ENCODE results near the gene ZBTB24.

The ZBTB24 gene

GRCh38 chr6:109484122-109484521 lies 1.1 kb upstream of the ZBTB24 start:
- no peak overlapping the region for H3K4me3 ChIP-seq (ENCODE audit: low read length)
- WGBS (ENCODE audit: insufficient coverage, insufficient read length): no CpG with 5 or more reads among the region's 3 CpGs
- H3K9me3 ChIP-seq (ENCODE audit: control insufficient read depth, insufficient read depth, low read length): no peaks in the 10 kb centered on the region
- H3K27me3 ChIP-seq (ENCODE audit: control insufficient read depth, insufficient read depth, low read length): no peaks in the 10 kb centered on the region
- H3K4me1 ChIP-seq (ENCODE audit: control insufficient read depth, insufficient read depth, low read length): peaks cover 6% of the 10 kb centered on the region; the same call in 1 of the 2 replicates
- DNase-seq (ENCODE audit: low read depth, low spot score): no peak
- no peaks in the 10 kb centered on the region; the same call in 1 of the 2 replicates for H3K36me3 ChIP-seq (ENCODE audit: control insufficient read depth, insufficient read depth, low read length)
- no peak overlapping the region for H3K27ac ChIP-seq (ENCODE audit: low read length)

- DNase-seq (ENCODE audit: low read depth, low spot score): no peak
- no CpG with 5 or more reads among the region's 6 CpGs for WGBS (ENCODE audit: insufficient coverage, insufficient read length)
- no peaks in the 10 kb centered on the region for H3K27me3 ChIP-seq (ENCODE audit: control insufficient read depth, insufficient read depth, low read length)
- H3K9me3 ChIP-seq (ENCODE audit: control insufficient read depth, insufficient read depth, low read length): no peaks in the 10 kb centered on the region
- H3K4me1 ChIP-seq (ENCODE audit: control insufficient read depth, insufficient read depth, low read length): peaks cover 6% of the 10 kb centered on the region; the same call in 1 of the 2 replicates
- no peak overlapping the region for H3K27ac ChIP-seq (ENCODE audit: low read length)
- H3K4me3 ChIP-seq (ENCODE audit: low read length): peak overlapping the region; percentile 38; the same call in 1 of the 2 replicates
- no peaks in the 10 kb centered on the region; the same call in 1 of the 2 replicates for H3K36me3 ChIP-seq (ENCODE audit: control insufficient read depth, insufficient read depth, low read length)
These were observed 677 bp upstream of the ZBTB24 start for GRCh38 chr6:109483735-109484057.

GRCh38 chr6:109480993-109481480 lies 2.0 kb downstream of the ZBTB24 start:
- Histone ChIP-seq H3K9me3 (ENCODE audit: control insufficient read depth, insufficient read depth, low read length) (no peaks in the 10 kb centered on the region), H3K27me3 (ENCODE audit: control insufficient read depth, insufficient read depth, low read length) (no peaks in the 10 kb centered on the region), H3K27ac (ENCODE audit: low read length) (no peak overlapping the region), H3K36me3 (ENCODE audit: control insufficient read depth, insufficient read depth, low read length) (no peaks in the 10 kb centered on the region; the same call in 1 of the 2 replicates), H3K4me1 (ENCODE audit: control insufficient read depth, insufficient read depth, low read length) (peaks cover 8% of the 10 kb centered on the region; the same call in 1 of the 2 replicates), H3K4me3 (ENCODE audit: low read length) (no peak overlapping the region)
- no peak for DNase-seq (ENCODE audit: low read depth, low spot score)
- no CpG with 5 or more reads among the region's 7 CpGs for WGBS (ENCODE audit: insufficient coverage, insufficient read length)

- no peak for DNase-seq (ENCODE audit: low read depth, low spot score)
- H3K36me3 ChIP-seq (ENCODE audit: control insufficient read depth, insufficient read depth, low read length): peaks cover 6% of the 10 kb centered on the region
- H3K9me3 ChIP-seq (ENCODE audit: control insufficient read depth, insufficient read depth, low read length): no peaks in the 10 kb centered on the region
- peaks cover 6% of the 10 kb centered on the region; the same call in 1 of the 2 replicates for H3K4me1 ChIP-seq (ENCODE audit: control insufficient read depth, insufficient read depth, low read length)
- H3K4me3 ChIP-seq (ENCODE audit: low read length): no peak overlapping the region
- H3K27me3 ChIP-seq (ENCODE audit: control insufficient read depth, insufficient read depth, low read length): no peaks in the 10 kb centered on the region
- no CpG with 5 or more reads among the region's 5 CpGs for WGBS (ENCODE audit: insufficient coverage, insufficient read length)
- no peak overlapping the region for H3K27ac ChIP-seq (ENCODE audit: low read length)
These were observed 4.0 kb downstream of the ZBTB24 start for GRCh38 chr6:109478841-109479624.

- no peaks in the 10 kb centered on the region for H3K27me3 ChIP-seq (ENCODE audit: control insufficient read depth, insufficient read depth, low read length)
- no CpG with 5 or more reads among the region's 9 CpGs for WGBS (ENCODE audit: insufficient coverage, insufficient read length)
- H3K4me1 ChIP-seq (ENCODE audit: control insufficient read depth, insufficient read depth, low read length): peaks cover 6% of the 10 kb centered on the region; the same call in 1 of the 2 replicates
- no peak overlapping the region for H3K4me3 ChIP-seq (ENCODE audit: low read length)
- no peak for DNase-seq (ENCODE audit: low read depth, low spot score)
- no peaks in the 10 kb centered on the region for H3K9me3 ChIP-seq (ENCODE audit: control insufficient read depth, insufficient read depth, low read length)
- peaks cover 12% of the 10 kb centered on the region for H3K36me3 ChIP-seq (ENCODE audit: control insufficient read depth, insufficient read depth, low read length)
- no peak overlapping the region for H3K27ac ChIP-seq (ENCODE audit: low read length)
These were observed 4.7 kb downstream of the ZBTB24 start for GRCh38 chr6:109478222-109478805.

GRCh38 chr6:109477725-109478124 lies 5.3 kb downstream of the ZBTB24 start:
- Histone ChIP-seq H3K27ac (ENCODE audit: low read length) (no peak overlapping the region), H3K36me3 (ENCODE audit: control insufficient read depth, insufficient read depth, low read length) (peaks cover 16% of the 10 kb centered on the region), H3K9me3 (ENCODE audit: control insufficient read depth, insufficient read depth, low read length) (no peaks in the 10 kb centered on the region), H3K4me3 (ENCODE audit: low read length) (no peak overlapping the region), H3K4me1 (ENCODE audit: control insufficient read depth, insufficient read depth, low read length) (peaks cover 6% of the 10 kb centered on the region; the same call in 1 of the 2 replicates), H3K27me3 (ENCODE audit: control insufficient read depth, insufficient read depth, low read length) (no peaks in the 10 kb centered on the region)
- no peak for DNase-seq (ENCODE audit: low read depth, low spot score)
- WGBS (ENCODE audit: insufficient coverage, insufficient read length): no CpG with 5 or more reads among the region's 2 CpGs

GRCh38 chr6:109477184-109477583 lies 5.8 kb downstream of the ZBTB24 start:
- Histone ChIP-seq H3K9me3 (ENCODE audit: control insufficient read depth, insufficient read depth, low read length) (no peaks in the 10 kb centered on the region), H3K27me3 (ENCODE audit: control insufficient read depth, insufficient read depth, low read length) (no peaks in the 10 kb centered on the region), H3K27ac (ENCODE audit: low read length) (no peak overlapping the region), H3K4me1 (ENCODE audit: control insufficient read depth, insufficient read depth, low read length) (peaks cover 6% of the 10 kb centered on the region; the same call in 1 of the 2 replicates), H3K4me3 (ENCODE audit: low read length) (no peak overlapping the region), H3K36me3 (ENCODE audit: control insufficient read depth, insufficient read depth, low read length) (peaks cover 21% of the 10 kb centered on the region)
- DNase-seq (ENCODE audit: low read depth, low spot score): no peak
- WGBS (ENCODE audit: insufficient coverage, insufficient read length): no CpG with 5 or more reads among the region's 2 CpGs

GRCh38 chr6:109475625-109476024 lies 7.4 kb downstream of the ZBTB24 start:
- H3K27me3 ChIP-seq (ENCODE audit: control insufficient read depth, insufficient read depth, low read length): no peaks in the 10 kb centered on the region
- WGBS (ENCODE audit: insufficient coverage, insufficient read length): no CpG with 5 or more reads among the region's 2 CpGs
- H3K4me3 ChIP-seq (ENCODE audit: low read length): no peak overlapping the region
- peaks cover 2% of the 10 kb centered on the region; the same call in 1 of the 2 replicates for H3K4me1 ChIP-seq (ENCODE audit: control insufficient read depth, insufficient read depth, low read length)
- H3K9me3 ChIP-seq (ENCODE audit: control insufficient read depth, insufficient read depth, low read length): no peaks in the 10 kb centered on the region
- H3K36me3 ChIP-seq (ENCODE audit: control insufficient read depth, insufficient read depth, low read length): peaks cover 34% of the 10 kb centered on the region
- no peak overlapping the region for H3K27ac ChIP-seq (ENCODE audit: low read length)
- no peak for DNase-seq (ENCODE audit: low read depth, low spot score)

GRCh38 chr6:109474995-109475394 lies 8.0 kb downstream of the ZBTB24 start:
- no peaks in the 10 kb centered on the region for H3K27me3 ChIP-seq (ENCODE audit: control insufficient read depth, insufficient read depth, low read length)
- H3K4me1 ChIP-seq (ENCODE audit: control insufficient read depth, insufficient read depth, low read length): peaks cover 2% of the 10 kb centered on the region; the same call in 1 of the 2 replicates
- peaks cover 37% of the 10 kb centered on the region for H3K36me3 ChIP-seq (ENCODE audit: control insufficient read depth, insufficient read depth, low read length)
- no peak overlapping the region for H3K4me3 ChIP-seq (ENCODE audit: low read length)
- no peak overlapping the region for H3K27ac ChIP-seq (ENCODE audit: low read length)
- no peaks in the 10 kb centered on the region for H3K9me3 ChIP-seq (ENCODE audit: control insufficient read depth, insufficient read depth, low read length)
- no peak for DNase-seq (ENCODE audit: low read depth, low spot score)
- no CpG with 5 or more reads among the region's 4 CpGs for WGBS (ENCODE audit: insufficient coverage, insufficient read length)

- H3K27ac ChIP-seq (ENCODE audit: low read length): no peak overlapping the region
- no peaks in the 10 kb centered on the region for H3K9me3 ChIP-seq (ENCODE audit: control insufficient read depth, insufficient read depth, low read length)
- H3K4me1 ChIP-seq (ENCODE audit: control insufficient read depth, insufficient read depth, low read length): peaks cover 2% of the 10 kb centered on the region; the same call in 1 of the 2 replicates
- peaks cover 49% of the 10 kb centered on the region for H3K36me3 ChIP-seq (ENCODE audit: control insufficient read depth, insufficient read depth, low read length)
- no CpG with 5 or more reads among the region's 3 CpGs for WGBS (ENCODE audit: insufficient coverage, insufficient read length)
- no peaks in the 10 kb centered on the region for H3K27me3 ChIP-seq (ENCODE audit: control insufficient read depth, insufficient read depth, low read length)
- no peak for DNase-seq (ENCODE audit: low read depth, low spot score)
- no peak overlapping the region for H3K4me3 ChIP-seq (ENCODE audit: low read length)
These were observed 9.9 kb downstream of the ZBTB24 start for GRCh38 chr6:109473120-109473519.

Measured in iPS DF 6.9 (cell line).